PC-9 (cell line): ENCODE data around the gene MRFAP1L1. TPM values are rescaled to one million over a fixed set of nuclear protein-coding genes. Genes with fewer than 3 reads are reported as not detected.

Source experiments
- BruUV-seq: library from RNA; stranded (reverse); fragments of 400-500 nt; replicated peaks from 2 replicates; lab custom pipeline; 2021; lab: Mats Ljungman, UMichigan
- CTCF ChIA-PET: fragments of 300-600 bp; sonication (Branson Sonifier 250); formaldehyde crosslinking; loops from one replicate; lab custom pipeline; 2022; ENCODE audit warnings: antibody characterized with exemption; lab: Charles Lee
- POLR2A ChIA-PET: fragments of 300-600 bp; sonication (Branson Sonifier 250); formaldehyde crosslinking; loops from one replicate; lab custom pipeline; 2022; ENCODE audit warnings: antibody characterized with exemption; ENCODE audit not compliant: unreplicated experiment; lab: Charles Lee
- DNase-seq, 2 experiments: peaks; one replicate each; pipeline versions ENCODE4 v3.0.0 to v3.0.0-alpha.2; 2015 to 2022; ENCODE audit warnings: mixed read lengths in 1 of 2
- H2AFZ ChIP-seq: fragments of 200-600 bp; sonication (generic); 2 replicates; pipeline ENCODE4 v1.8.1; 2017; ENCODE audit warnings: antibody characterized with exemption
- H3F3A ChIP-seq: fragments of 200-600 bp; sonication (generic); 2 replicates; pipeline ENCODE4 v1.8.1; 2017; ENCODE audit warnings: antibody characterized with exemption, mild to moderate bottlenecking, low read depth; ENCODE audit not compliant: insufficient read depth
- H3K27ac ChIP-seq: fragments of 200-600 bp; sonication (generic); 2 replicates; pipeline ENCODE4 v1.6.1; 2016; ENCODE audit warnings: mixed run types
- H3K27me3 ChIP-seq: fragments of 200-600 bp; sonication (generic); 2 replicates; pipeline ENCODE4 v1.6.1; 2016; ENCODE audit warnings: low read depth, mixed run types; ENCODE audit not compliant: insufficient read depth
- H3K36me3 ChIP-seq: fragments of 200-600 bp; sonication (generic); 2 replicates; pipeline ENCODE4 v1.6.1; 2016; ENCODE audit warnings: low read depth, mixed run types
- H3K4me1 ChIP-seq: fragments of 200-600 bp; sonication (generic); replicated peaks from 2 replicates; pipeline ENCODE4 v1.6.1; 2016; ENCODE audit warnings: mixed run types; ENCODE audit not compliant: insufficient read depth
- H3K4me2 ChIP-seq: fragments of 200-600 bp; sonication (generic); 2 replicates; pipeline ENCODE4 v1.6.1; 2017; ENCODE audit warnings: mixed run types
- H3K4me3 ChIP-seq: fragments of 200-600 bp; sonication (generic); 2 replicates; pipeline ENCODE4 v1.6.1; 2016; ENCODE audit warnings: mixed run types
- H3K79me2 ChIP-seq: fragments of 200-600 bp; sonication (generic); 2 replicates; pipeline ENCODE4 v1.6.1; 2017; ENCODE audit warnings: low read depth, mixed run types
- H3K9me2 ChIP-seq: fragments of 200-600 bp; sonication (generic); 2 replicates; pipeline ENCODE4 v1.8.1; 2017; ENCODE audit warnings: mild to moderate bottlenecking; ENCODE audit not compliant: insufficient read depth
- H3K9me3 ChIP-seq: fragments of 200-600 bp; sonication (generic); 2 replicates; pipeline ENCODE4 v1.8.1; 2016; ENCODE audit warnings: low read depth; ENCODE audit not compliant: insufficient read depth
- H4K20me1 ChIP-seq: fragments of 200-600 bp; sonication (generic); 2 replicates; pipeline ENCODE4 v1.8.1; 2017; ENCODE audit not compliant: insufficient read depth
- EZH2 ChIP-seq: fragments of 200-600 bp; sonication (generic); IDR thresholded peaks from 2 replicates; pipeline ENCODE4 v1.8.0; 2017; ENCODE audit warnings: antibody characterized with exemption, low read depth
- intact Hi-C: fragments of 100-400 bp; cut with micrococcal nuclease; formaldehyde crosslinking; loops from one replicate; pipeline ENCODE4 v1.10.0; 2022; ENCODE audit not compliant: unreplicated experiment
- total RNA-seq: library from RNA; stranded (reverse); gene quantifications from 2 replicates; pipeline ENCODE4 v1.2.3, GENCODE V29; 2021
- TF ChIP-seq, protein P1 (sequence below): fragments of 200-600 bp; sonication (generic); conservative IDR thresholded peaks from 2 replicates; pipeline ENCODE4 v1.6.1; 2017; ENCODE audit warnings: mixed run types, antibody characterized with exemption, mild to moderate bottlenecking, moderate library complexity

The MRFAP1L1 gene
- total RNA-seq, 1 experiment from 2014 or later, result 51.4 TPM

DNA sequence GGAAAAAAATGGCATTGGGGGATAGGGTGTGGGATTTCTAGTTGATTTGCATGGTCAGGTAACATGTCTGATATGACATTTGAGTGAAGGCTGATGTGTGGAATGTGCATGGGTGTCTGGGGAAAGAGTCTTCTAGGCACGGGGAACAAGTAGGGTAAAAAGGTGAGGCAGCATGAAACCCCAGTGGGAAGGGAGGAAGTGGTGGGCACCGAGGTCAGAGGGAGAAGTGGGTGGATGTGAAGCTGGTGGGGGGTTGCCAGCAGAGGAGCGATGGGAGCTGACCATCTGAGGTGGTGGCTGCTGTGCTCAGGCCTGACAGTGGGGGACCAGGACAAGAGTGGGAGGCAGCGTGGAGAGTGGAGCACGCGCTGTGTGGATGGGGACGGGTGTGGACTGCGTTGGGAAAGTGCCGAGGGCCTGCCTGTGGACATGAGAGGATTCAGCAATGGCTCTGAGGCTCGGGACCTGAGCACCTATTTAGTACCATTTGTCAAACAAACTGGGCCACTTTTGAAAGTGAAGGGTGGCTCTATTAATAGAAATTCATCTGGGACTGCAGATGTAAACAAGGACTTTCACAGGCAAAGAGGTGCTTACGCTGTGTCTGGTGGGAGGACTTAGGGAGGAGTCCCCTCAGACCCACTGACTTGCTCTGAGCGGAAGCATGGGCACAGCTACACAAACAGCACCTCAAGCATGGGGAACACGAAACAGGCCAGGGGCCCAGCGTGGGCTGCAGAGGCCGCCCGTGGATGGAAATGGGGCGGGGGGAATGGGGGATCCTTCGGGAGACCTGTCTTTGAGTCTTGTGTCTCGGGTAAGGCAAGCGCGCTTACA, 32.7 kb downstream of the MRFAP1L1 start:
- no peaks in the 10 kb centered on the region for H3K27me3 ChIP-seq
- CTCF ChIA-PET, result interaction anchor here (1.4 kb wide), 1 partner anchor 11 kb away, joined by 8 read pairs; no protein-coding TSS in a partner anchor
- TF ChIP-seq EZH2, result no peak
- TF ChIP-seq, protein P1, sequence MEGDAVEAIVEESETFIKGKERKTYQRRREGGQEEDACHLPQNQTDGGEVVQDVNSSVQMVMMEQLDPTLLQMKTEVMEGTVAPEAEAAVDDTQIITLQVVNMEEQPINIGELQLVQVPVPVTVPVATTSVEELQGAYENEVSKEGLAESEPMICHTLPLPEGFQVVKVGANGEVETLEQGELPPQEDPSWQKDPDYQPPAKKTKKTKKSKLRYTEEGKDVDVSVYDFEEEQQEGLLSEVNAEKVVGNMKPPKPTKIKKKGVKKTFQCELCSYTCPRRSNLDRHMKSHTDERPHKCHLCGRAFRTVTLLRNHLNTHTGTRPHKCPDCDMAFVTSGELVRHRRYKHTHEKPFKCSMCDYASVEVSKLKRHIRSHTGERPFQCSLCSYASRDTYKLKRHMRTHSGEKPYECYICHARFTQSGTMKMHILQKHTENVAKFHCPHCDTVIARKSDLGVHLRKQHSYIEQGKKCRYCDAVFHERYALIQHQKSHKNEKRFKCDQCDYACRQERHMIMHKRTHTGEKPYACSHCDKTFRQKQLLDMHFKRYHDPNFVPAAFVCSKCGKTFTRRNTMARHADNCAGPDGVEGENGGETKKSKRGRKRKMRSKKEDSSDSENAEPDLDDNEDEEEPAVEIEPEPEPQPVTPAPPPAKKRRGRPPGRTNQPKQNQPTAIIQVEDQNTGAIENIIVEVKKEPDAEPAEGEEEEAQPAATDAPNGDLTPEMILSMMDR, result no peak
- H3K9me2 ChIP-seq, result no peaks in the 10 kb centered on the region
- peaks cover 21% of the 10 kb centered on the region for H3K4me1 ChIP-seq
- H3K36me3 ChIP-seq, result peaks cover 11% of the 10 kb centered on the region; the same call in 1 of the 2 replicates
- peak overlapping the region; percentile 97 for H3K4me2 ChIP-seq
- peaks cover 32% of the 10 kb centered on the region for H3K79me2 ChIP-seq
- H3F3A ChIP-seq, result peaks cover 14% of the 10 kb centered on the region; the same call in 1 of the 2 replicates
- no TSS peak for BruUV-seq
- intact Hi-C loops, result no loop called here
- peaks cover 23% of the 10 kb centered on the region for H4K20me1 ChIP-seq
- no peak overlapping the region for H3K27ac ChIP-seq
- no peaks in the 10 kb centered on the region for H3K9me3 ChIP-seq
- DNase-seq, result no peak
- POLR2A ChIA-PET, result no interaction called here
- no peak overlapping the region for H2AFZ ChIP-seq
- peak overlapping the region; percentile 62; the same call in 1 of the 2 replicates for H3K4me3 ChIP-seq

DNA sequence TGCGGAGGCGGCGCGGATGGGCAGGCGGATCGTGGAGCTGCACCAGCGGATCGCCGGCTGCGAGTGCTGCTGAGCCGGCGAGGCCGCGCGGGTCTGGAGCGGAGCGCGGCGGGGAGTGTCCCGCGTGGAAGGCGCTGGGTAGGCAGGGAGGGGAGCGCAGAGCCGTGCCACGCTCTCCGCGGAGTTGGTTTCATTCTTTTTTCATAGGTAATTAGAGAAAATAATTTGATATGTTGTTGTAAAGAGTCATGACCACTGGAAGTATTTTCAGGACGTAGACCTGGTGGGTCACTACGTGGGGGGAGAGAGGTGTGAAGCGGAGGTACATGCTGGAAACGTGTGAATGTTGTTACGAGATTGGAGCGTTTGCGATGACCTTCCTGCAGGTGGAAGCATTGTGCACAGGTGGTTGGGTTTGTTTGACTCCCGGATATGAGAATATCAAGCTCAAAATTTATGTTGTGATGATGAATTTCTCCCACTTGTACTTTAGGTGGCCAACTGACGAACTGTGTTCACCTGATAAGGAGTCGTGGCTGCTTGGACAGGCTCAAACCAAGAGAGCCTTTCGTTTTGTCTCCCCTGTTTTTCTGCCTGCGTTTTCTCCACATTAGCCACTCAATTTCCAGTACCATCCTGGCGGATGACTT, 35.0 kb downstream of the MRFAP1L1 start:
- no peaks in the 10 kb centered on the region for H3K9me3 ChIP-seq
- CTCF ChIA-PET, result interaction anchor here (0.6 to 1.6 kb wide), 11 partner anchors 13 to 864 kb away, joined by 3 to 11 read pairs (median 5); partner anchors contain the start of genes BLOC1S4 and S100P

More for the DNA sequence above, 35.0 kb downstream of the MRFAP1L1 start:
- POLR2A ChIA-PET, result interaction anchor here (0.6 to 0.9 kb wide), 5 partner anchors 14 to 167 kb away, joined by 3 to 7 read pairs (median 3); no protein-coding TSS in a partner anchor
- Histone ChIP-seq H3K4me1 (peaks cover 21% of the 10 kb centered on the region), H2AFZ (peak overlapping the region; percentile 59), H3K4me3 (peak overlapping the region; percentile 62), H3K9me2 (no peaks in the 10 kb centered on the region), H3K79me2 (peaks cover 32% of the 10 kb centered on the region), H3K27ac (peak overlapping the region; percentile 59), H3K4me2 (peak overlapping the region; percentile 97), H3F3A (peaks cover 13% of the 10 kb centered on the region; the same call in 1 of the 2 replicates), H3K36me3 (peaks cover 11% of the 10 kb centered on the region; the same call in 1 of the 2 replicates), H4K20me1 (peaks cover 23% of the 10 kb centered on the region), H3K27me3 (no peaks in the 10 kb centered on the region)
- peak; percentile 53 to 73 for DNase-seq
- no TSS peak for BruUV-seq
- no peak for TF ChIP-seq EZH2
- TF ChIP-seq, protein P1, result peak; percentile 55; the same call in 1 of the 2 replicates
- intact Hi-C loops, result loop anchor here (1.0 to 5.0 kb wide), 3 partner anchors 14 to 127 kb away; partner anchors contain the start of gene BLOC1S4
